ENCODE results near the gene ACOT2. TPM values are rescaled to one million over a fixed set of nuclear protein-coding genes. Genes with fewer than 3 reads are reported as not detected.

The ACOT2 gene
- total RNA-seq, 1 donor from 2014 or later, result 48.5 TPM

GRCh38 chr14:73616831-73617230 is 47.8 kb downstream of the ACOT2 start:
- no peaks in the 10 kb centered on the region for H3K9me3 Mint-ChIP-seq (ENCODE audit: low read depth)
- no peak overlapping the region for H3K4me3 Mint-ChIP-seq (ENCODE audit: unreplicated experiment)

DNA sequence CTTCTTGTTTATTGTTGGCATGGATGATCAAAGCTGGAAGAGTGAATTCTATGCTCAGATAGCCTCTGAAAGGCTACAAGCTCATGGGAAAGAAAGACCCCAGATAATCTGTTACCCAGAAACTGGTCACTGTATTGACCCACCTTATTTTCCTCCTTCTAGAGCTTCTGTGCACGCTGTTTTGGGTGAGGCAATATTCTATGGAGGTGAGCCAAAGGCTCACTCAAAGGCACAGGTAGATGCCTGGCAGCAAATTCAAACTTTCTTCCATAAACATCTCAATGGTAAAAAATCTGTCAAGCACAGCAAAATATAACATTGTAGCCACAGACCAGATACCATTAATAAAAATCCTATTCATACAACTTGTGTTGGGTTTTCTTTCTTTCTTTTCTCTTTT is 50.5 kb downstream of the ACOT2 start:
- no peaks in the 10 kb centered on the region for H3K9me3 Mint-ChIP-seq (ENCODE audit: low read depth)
- DNase-seq (ENCODE audit: low spot score), result no peak
- no peaks in the 10 kb centered on the region for H3K27me3 Mint-ChIP-seq (ENCODE audit: low read depth)
- H3K4me1 Mint-ChIP-seq (ENCODE audit: low read depth), result no peaks in the 10 kb centered on the region
- no peak overlapping the region for H3K4me3 Mint-ChIP-seq (ENCODE audit: unreplicated experiment)
- no peak overlapping the region for H3K27ac Mint-ChIP-seq (ENCODE audit: unreplicated experiment)
- TF ChIP-seq, protein P1, sequence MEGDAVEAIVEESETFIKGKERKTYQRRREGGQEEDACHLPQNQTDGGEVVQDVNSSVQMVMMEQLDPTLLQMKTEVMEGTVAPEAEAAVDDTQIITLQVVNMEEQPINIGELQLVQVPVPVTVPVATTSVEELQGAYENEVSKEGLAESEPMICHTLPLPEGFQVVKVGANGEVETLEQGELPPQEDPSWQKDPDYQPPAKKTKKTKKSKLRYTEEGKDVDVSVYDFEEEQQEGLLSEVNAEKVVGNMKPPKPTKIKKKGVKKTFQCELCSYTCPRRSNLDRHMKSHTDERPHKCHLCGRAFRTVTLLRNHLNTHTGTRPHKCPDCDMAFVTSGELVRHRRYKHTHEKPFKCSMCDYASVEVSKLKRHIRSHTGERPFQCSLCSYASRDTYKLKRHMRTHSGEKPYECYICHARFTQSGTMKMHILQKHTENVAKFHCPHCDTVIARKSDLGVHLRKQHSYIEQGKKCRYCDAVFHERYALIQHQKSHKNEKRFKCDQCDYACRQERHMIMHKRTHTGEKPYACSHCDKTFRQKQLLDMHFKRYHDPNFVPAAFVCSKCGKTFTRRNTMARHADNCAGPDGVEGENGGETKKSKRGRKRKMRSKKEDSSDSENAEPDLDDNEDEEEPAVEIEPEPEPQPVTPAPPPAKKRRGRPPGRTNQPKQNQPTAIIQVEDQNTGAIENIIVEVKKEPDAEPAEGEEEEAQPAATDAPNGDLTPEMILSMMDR (IDR thresholded peaks at IDR 0.05), result no peak
- H3K36me3 Mint-ChIP-seq (ENCODE audit: low read depth), result no peaks in the 10 kb centered on the region

More at GRCh38 chr14:73616831-73617230, 47.8 kb downstream of the ACOT2 start:
- TF ChIP-seq, protein P1 (IDR thresholded peaks at IDR 0.05), result no peak
- Mint-ChIP-seq H3K4me1 (ENCODE audit: low read depth) (peaks cover 7% of the 10 kb centered on the region), H3K27me3 (ENCODE audit: low read depth) (no peaks in the 10 kb centered on the region), H3K36me3 (ENCODE audit: low read depth) (no peaks in the 10 kb centered on the region), H3K27ac (ENCODE audit: unreplicated experiment) (no peak overlapping the region)
- no peak for DNase-seq (ENCODE audit: low spot score)

DNA sequence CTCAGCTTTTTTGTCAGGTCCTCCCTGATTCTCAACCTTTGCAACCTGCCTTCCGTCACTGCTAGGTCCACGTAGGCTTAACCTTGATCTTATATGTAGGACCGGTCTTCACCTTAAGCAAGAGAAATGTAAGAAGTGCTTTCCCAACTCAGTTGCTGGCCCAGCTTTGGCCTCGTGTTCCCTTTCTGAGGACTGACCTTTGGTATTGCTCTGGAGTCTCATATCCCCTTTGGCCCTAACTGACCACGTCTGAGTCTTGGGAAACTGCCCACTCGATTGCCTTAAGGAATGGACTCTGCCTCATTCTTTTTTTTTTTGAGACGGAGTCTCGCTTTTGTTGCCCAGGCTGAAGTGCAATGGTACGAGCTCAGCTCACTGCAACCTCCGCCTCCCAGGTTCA is 51.3 kb downstream of the ACOT2 start:
- DNase-seq (ENCODE audit: low spot score), result no peak
- H3K36me3 Mint-ChIP-seq (ENCODE audit: low read depth), result no peaks in the 10 kb centered on the region
- no peaks in the 10 kb centered on the region for H3K27me3 Mint-ChIP-seq (ENCODE audit: low read depth)
- H3K4me1 Mint-ChIP-seq (ENCODE audit: low read depth), result no peaks in the 10 kb centered on the region
- H3K4me3 Mint-ChIP-seq (ENCODE audit: unreplicated experiment), result no peak overlapping the region
- TF ChIP-seq, protein P1 (IDR thresholded peaks at IDR 0.05), result no peak
- no peak overlapping the region for H3K27ac Mint-ChIP-seq (ENCODE audit: unreplicated experiment)
- no peaks in the 10 kb centered on the region for H3K9me3 Mint-ChIP-seq (ENCODE audit: low read depth)

GRCh38 chr14:73623504-73624054 is 54.6 kb downstream of the ACOT2 start:
- Mint-ChIP-seq H3K4me1 (ENCODE audit: low read depth) (no peaks in the 10 kb centered on the region), H3K9me3 (ENCODE audit: low read depth) (no peaks in the 10 kb centered on the region), H3K36me3 (ENCODE audit: low read depth) (no peaks in the 10 kb centered on the region), H3K27ac (ENCODE audit: unreplicated experiment) (no peak overlapping the region), H3K27me3 (ENCODE audit: low read depth) (no peaks in the 10 kb centered on the region), H3K4me3 (ENCODE audit: unreplicated experiment) (no peak overlapping the region)
- DNase-seq (ENCODE audit: low spot score), result no peak
- TF ChIP-seq, protein P1 (IDR thresholded peaks at IDR 0.05), result no peak

Other genes with a start within 250 kb of the ACOT2 start
- gene NUMB, start 110.7 kb upstream of the ACOT2 start, total RNA-seq, result 59.2 to 60.9 TPM (median 60.7 TPM) in 3 replicates
- 12.4 to 13.1 TPM (median 12.9 TPM) in 3 replicates for gene RIOX1, start 78.3 kb upstream of the ACOT2 start, total RNA-seq
- 12.0 to 15.7 TPM (median 14.8 TPM) in 3 replicates for gene ACOT1, start 32.1 kb upstream of the ACOT2 start, total RNA-seq
- 0.27 TPM in 1 of 3 replicates, not detected in the others for gene HEATR4, start 10.3 kb upstream of the ACOT2 start, total RNA-seq
- gene ACOT4, start 22.7 kb downstream of the ACOT2 start, total RNA-seq, result 1.4 to 4.3 TPM (median 4.0 TPM) in 3 replicates
- not detected in 3 replicates for gene ACOT6, start 43.3 kb downstream of the ACOT2 start, total RNA-seq
- gene DNAL1, start 75.8 kb downstream of the ACOT2 start, total RNA-seq, result 13.3 to 23.0 TPM (median 15.2 TPM) in 3 replicates
- 72.0 to 85.2 TPM (median 72.1 TPM) in 3 replicates for gene PNMA1, start 145.2 kb downstream of the ACOT2 start, total RNA-seq